Neuronal stem cell (in vitro differentiated cells): Measurements from ENCODE around the gene REPIN1.

Experiments used
- DNase-seq: peaks from one replicate; pipeline ENCODE4 v3.0.0-alpha.2; 2013; ENCODE audit warnings: low spot score
- H2AFZ ChIP-seq: one replicate; pipeline ENCODE4 v1.6.1; 2013; ENCODE audit warnings: mild to moderate bottlenecking, low read length, inconsistent platforms
- H2AK5ac ChIP-seq: 2 replicates; pipeline ENCODE4 v1.6.1; 2013; ENCODE audit warnings: low read depth, mild to moderate bottlenecking, inconsistent platforms, low read length, moderate library complexity, mixed read lengths
- H2BK120ac ChIP-seq: 2 replicates; pipeline ENCODE4 v1.6.1; 2013; ENCODE audit warnings: low read depth, mild to moderate bottlenecking, inconsistent platforms, low read length, moderate library complexity, mixed read lengths
- H2BK12ac ChIP-seq: one replicate; pipeline ENCODE4 v1.6.1; 2013; ENCODE audit warnings: low read length, inconsistent platforms
- H2BK15ac ChIP-seq: 2 replicates; pipeline ENCODE4 v1.6.1; 2013; ENCODE audit warnings: mild to moderate bottlenecking, low read length, inconsistent platforms, mixed read lengths
- H2BK5ac ChIP-seq: one replicate; pipeline ENCODE4 v1.6.1; 2013; ENCODE audit warnings: inconsistent platforms, mild to moderate bottlenecking, low read length, moderate library complexity
- H3K14ac ChIP-seq: one replicate; pipeline ENCODE4 v1.6.1; 2013; ENCODE audit warnings: low read length, inconsistent platforms
- H3K18ac ChIP-seq: 2 replicates; pipeline ENCODE4 v1.6.1; 2013; ENCODE audit warnings: low read length, inconsistent platforms
- H3K23ac ChIP-seq: 2 replicates; pipeline ENCODE4 v1.6.1; 2013; ENCODE audit warnings: low read depth, mild to moderate bottlenecking, mixed read lengths, low read length, inconsistent platforms; ENCODE audit not compliant: poor library complexity
- H3K27ac ChIP-seq: replicated peaks from 3 replicates; pipeline ENCODE4 v1.5.1; 2013; ENCODE audit warnings: low read length, inconsistent platforms
- H3K27me3 ChIP-seq, 3 experiments: 2 replicates each; pipeline ENCODE4 v1.6.1; 2013; ENCODE audit warnings: low read length in 3 of 3, mild to moderate bottlenecking in 2 of 3, inconsistent platforms in 1 of 3, low read depth in 1 of 3, mixed read lengths in 1 of 3, moderate library complexity in 1 of 3; ENCODE audit not compliant: control insufficient read depth in 3 of 3, insufficient read depth in 3 of 3
- H3K36me3 ChIP-seq, 2 donors: replicated peaks in 1 of 2; 2 replicates each; pipeline ENCODE4 v1.6.1; 2013; ENCODE audit warnings: low read length in 2 of 2; ENCODE audit not compliant: control insufficient read depth in 2 of 2, insufficient read depth in 2 of 2
- H3K4ac ChIP-seq: 2 replicates; pipeline ENCODE4 v1.6.1; 2013; ENCODE audit warnings: inconsistent platforms, mild to moderate bottlenecking, low read length, moderate library complexity
- H3K4me1 ChIP-seq, 2 donors: 1 replicate in 1 of 2; 2 replicates in 1 of 2; pipeline ENCODE4 v1.6.1; 2013; ENCODE audit warnings: low read length in 2 of 2, low read depth in 1 of 2; ENCODE audit not compliant: control insufficient read depth in 2 of 2, insufficient read depth in 1 of 2
- H3K4me2 ChIP-seq: one replicate; pipeline ENCODE4 v1.6.1; 2013; ENCODE audit warnings: mild to moderate bottlenecking, low read length, inconsistent platforms; ENCODE audit not compliant: insufficient read depth, poor library complexity, severe bottlenecking
- H3K4me3 ChIP-seq, 2 donors: 2 replicates each; pipeline ENCODE4 v1.5.1; 2013; ENCODE audit warnings: low read length in 2 of 2, mild to moderate bottlenecking in 2 of 2, inconsistent platforms in 1 of 2, moderate library complexity in 1 of 2
- H3K79me1 ChIP-seq: one replicate; pipeline ENCODE4 v1.6.1; 2013; ENCODE audit warnings: low read depth, mild to moderate bottlenecking, inconsistent platforms, low read length, moderate library complexity
- H3K9ac ChIP-seq: one replicate; pipeline ENCODE4 v1.6.1; 2013; ENCODE audit warnings: mild to moderate bottlenecking, low read depth, low read length, inconsistent platforms; ENCODE audit not compliant: poor library complexity
- H3K9me3 ChIP-seq, 2 donors: replicated peaks in 1 of 2; 2 replicates each; pipeline versions ENCODE3 to v1.6.1; 2013; ENCODE audit warnings: low read length in 2 of 2, mild to moderate bottlenecking in 2 of 2, inconsistent platforms in 1 of 2, low read depth in 1 of 2, mixed read lengths in 1 of 2, moderate library complexity in 1 of 2; ENCODE audit not compliant: control insufficient read depth in 2 of 2, insufficient read depth in 1 of 2
- H4K8ac ChIP-seq: one replicate; pipeline ENCODE4 v1.6.1; 2013; ENCODE audit warnings: low read depth, mild to moderate bottlenecking, inconsistent platforms, low read length, moderate library complexity
- H4K91ac ChIP-seq: one replicate; pipeline ENCODE4 v1.6.1; 2013; ENCODE audit warnings: low read length, low read depth, mild to moderate bottlenecking, inconsistent platforms; ENCODE audit not compliant: poor library complexity
- WGBS, 2 donors: extraction: QIAGEN DNeasy Blood & Tissue Kit; methylation state at CpG; one replicate each; pipeline ENCODE4 v1.1.7; 2013; ENCODE audit warnings: missing lambda C conversion rate in 2 of 2, mixed read lengths in 1 of 2; ENCODE audit not compliant: insufficient read length in 2 of 2, insufficient replicate concordance in 1 of 2; ENCODE audit errors: extremely low coverage in 2 of 2; 5-methylcytosine and 5-hydroxymethylcytosine counted together

The REPIN1 gene

GRCh38 chr7:150404805-150405583, 36.4 kb downstream of the REPIN1 start:
- no peaks in the 10 kb centered on the region for H3K79me1 ChIP-seq
- H4K8ac ChIP-seq = no peak overlapping the region
- H3K27me3 ChIP-seq = no peaks in the 10 kb centered on the region
- H3K4me3 ChIP-seq = peak overlapping the region; percentile 54 to 82
- H3K23ac ChIP-seq = peak overlapping the region; percentile 66
- no peak overlapping the region for H3K14ac ChIP-seq
- WGBS, 2 donors = no CpG with 5 or more reads among the region's 86 CpGs
- peak overlapping the region; percentile 73 for H3K27ac ChIP-seq
- H3K9ac ChIP-seq = peak overlapping the region; percentile 56
- H3K4ac ChIP-seq = no peak overlapping the region
- peaks cover 48 to 56% of the 10 kb centered on the region in 2 donors for H3K4me1 ChIP-seq
- no peaks in the 10 kb centered on the region for H3K9me3 ChIP-seq
- no peak overlapping the region for H2BK12ac ChIP-seq
- peak overlapping the region; percentile 50 for H2BK15ac ChIP-seq
- no peak overlapping the region for H2BK120ac ChIP-seq
- H4K91ac ChIP-seq = no peak overlapping the region
- H2AFZ ChIP-seq = peak overlapping the region; percentile 95
- H2BK5ac ChIP-seq = peak overlapping the region; percentile 43
- peak overlapping the region; percentile 68 for H2AK5ac ChIP-seq
- H3K36me3 ChIP-seq = no peaks in the 10 kb centered on the region
- H3K4me2 ChIP-seq = peak overlapping the region; percentile 86
- peak; percentile 85 for DNase-seq
- peak overlapping the region; percentile 95 for H3K18ac ChIP-seq

- Histone ChIP-seq H3K23ac (peak overlapping the region; percentile 66), H3K9ac (peak overlapping the region; percentile 46), H3K14ac (no peak overlapping the region), H3K36me3 (no peaks in the 10 kb centered on the region), H3K27ac (peak overlapping the region; percentile 30), H3K27me3 (no peaks in the 10 kb centered on the region), H4K91ac (no peak overlapping the region), H2BK120ac (no peak overlapping the region), H3K79me1 (no peaks in the 10 kb centered on the region), H3K18ac (peak overlapping the region; percentile 89), H3K4ac (no peak overlapping the region), H4K8ac (no peak overlapping the region), H2AK5ac (no peak overlapping the region), H2BK5ac (no peak overlapping the region), H3K4me3 (peak overlapping the region; percentile 54 to 82), H3K9me3 (no peaks in the 10 kb centered on the region), H3K4me1 (peaks cover 44 to 51% of the 10 kb centered on the region in 2 donors), H2BK12ac (no peak overlapping the region), H3K4me2 (peak overlapping the region; percentile 86), H2AFZ (peak overlapping the region; percentile 95), H2BK15ac (peak overlapping the region; percentile 25)
- WGBS, 2 donors = no CpG with 5 or more reads among the region's 35 CpGs
- no peak for DNase-seq
Observed at GRCh38 chr7:150405584-150406311, 37.1 kb downstream of the REPIN1 start.

- Histone ChIP-seq H3K18ac (peak overlapping the region; percentile 76), H3K27ac (no peak overlapping the region), H3K9ac (no peak overlapping the region), H4K91ac (no peak overlapping the region), H2BK12ac (no peak overlapping the region), H3K4me3 (peak overlapping the region in 1 of 2 donors; percentile 54), H3K27me3 (no peaks in the 10 kb centered on the region), H2BK15ac (no peak overlapping the region), H4K8ac (no peak overlapping the region), H3K4ac (no peak overlapping the region), H3K79me1 (no peaks in the 10 kb centered on the region), H2AFZ (peak overlapping the region; percentile 95), H3K23ac (no peak overlapping the region), H2AK5ac (no peak overlapping the region), H3K14ac (no peak overlapping the region), H2BK120ac (no peak overlapping the region), H3K36me3 (no peaks in the 10 kb centered on the region), H3K4me1 (peaks cover 41 to 51% of the 10 kb centered on the region in 2 donors), H3K4me2 (no peak overlapping the region), H3K9me3 (no peaks in the 10 kb centered on the region), H2BK5ac (no peak overlapping the region)
- no CpG with 5 or more reads among the region's 2 CpGs for WGBS, 2 donors
- no peak for DNase-seq
Observed at GRCh38 chr7:150406312-150406566, 37.6 kb downstream of the REPIN1 start.
